Fibroblast of skin of scalp (primary cell): ENCODE results near the gene VPS26A.
A peak's percentile ranks its signal among the peaks of the same experiment; 100 is the strongest.
"Not testable (repeated sequence)": the region's sequence is repeated elsewhere in the genome, so short reads cannot be mapped to it uniquely, and the experiment has no call there.

Experiments used
- DNase-seq: peaks from one replicate; pipeline ENCODE4 v3.0.0-alpha.2; 2013

The VPS26A gene

DNA sequence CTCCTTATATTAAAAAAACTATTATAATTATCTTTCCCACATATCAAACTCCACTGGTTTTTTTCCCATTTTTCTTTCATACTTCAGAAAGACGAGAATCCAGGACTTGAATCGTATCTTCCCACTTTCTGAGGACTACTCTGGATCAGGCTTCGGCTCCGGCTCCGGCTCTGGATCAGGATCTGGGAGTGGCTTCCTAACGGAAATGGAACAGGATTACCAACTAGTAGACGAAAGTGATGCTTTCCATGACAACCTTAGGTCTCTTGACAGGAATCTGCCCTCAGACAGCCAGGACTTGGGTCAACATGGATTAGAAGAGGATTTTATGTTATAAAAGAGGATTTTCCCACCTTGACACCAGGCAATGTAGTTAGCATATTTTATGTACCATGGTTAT, 20.2 kb upstream of the VPS26A start:
- DNase-seq, result no peak

- no peak for DNase-seq
Measured at GRCh38 chr10:69104994-69105790, 18.8 kb upstream of the VPS26A start.

DNA sequence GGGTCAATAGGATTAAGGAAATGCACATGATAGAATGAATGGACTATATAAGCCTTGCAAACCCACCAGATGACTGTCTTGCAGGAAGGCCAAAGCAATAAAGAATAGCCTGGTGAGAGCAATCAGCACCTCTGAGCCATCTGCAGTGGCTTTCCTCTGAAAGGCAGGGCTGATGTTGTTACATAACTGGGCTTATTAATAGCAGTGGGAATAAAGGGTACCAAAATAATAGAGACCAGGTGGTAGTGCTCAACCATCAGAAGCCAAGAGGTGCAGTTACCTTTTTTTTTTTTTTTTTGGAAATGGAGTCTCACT, 16.8 kb upstream of the VPS26A start:
- DNase-seq, result no peak

- no peak for DNase-seq
Measured at GRCh38 chr10:69107699-69108098, 16.3 kb upstream of the VPS26A start.

DNA sequence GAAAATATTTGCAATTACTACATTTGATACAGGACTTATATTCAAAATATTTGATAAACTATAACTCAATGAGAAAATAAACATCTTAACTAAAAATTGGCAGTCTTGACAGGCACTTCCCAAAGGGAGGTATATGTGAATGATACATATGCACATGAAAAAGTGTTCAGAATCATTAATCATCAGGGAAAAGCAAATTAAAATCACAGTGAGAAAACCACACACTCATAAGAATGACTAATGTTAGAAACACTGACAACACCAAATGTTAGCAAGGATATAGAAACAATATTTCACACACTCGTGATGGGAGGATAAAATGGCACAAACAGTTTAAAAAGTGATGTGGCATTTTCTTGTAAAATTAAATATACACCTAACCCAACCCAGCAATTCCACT, 4.1 kb upstream of the VPS26A start:
- peak; percentile 6 for DNase-seq

DNA sequence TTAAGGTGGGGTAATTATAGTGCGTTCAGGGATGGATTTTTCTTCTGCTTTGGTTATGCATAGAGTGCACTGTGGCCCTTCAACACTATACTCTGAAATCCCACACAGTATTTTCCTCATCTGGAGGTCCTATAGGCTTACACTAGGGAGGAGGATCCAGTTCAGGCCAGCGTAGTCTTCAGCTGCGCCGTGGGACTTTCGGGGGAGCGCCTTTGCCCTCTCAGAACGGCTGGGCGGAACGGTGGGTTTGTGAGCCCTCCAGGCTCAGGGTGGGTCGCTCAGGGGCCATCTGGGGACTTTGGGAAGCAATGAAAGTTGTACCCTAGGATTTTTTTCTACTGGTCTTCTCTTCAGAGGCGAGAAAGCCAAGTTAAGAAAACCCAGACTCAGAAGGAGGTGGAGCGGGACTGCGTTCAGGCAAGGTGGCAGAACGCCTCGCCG, 652 bp upstream of the VPS26A start:
- DNase-seq, result peak; percentile 75

GRCh38 chr10:69124563-69125268, 738 bp downstream of the VPS26A start:
- peak; percentile 53 for DNase-seq

DNA sequence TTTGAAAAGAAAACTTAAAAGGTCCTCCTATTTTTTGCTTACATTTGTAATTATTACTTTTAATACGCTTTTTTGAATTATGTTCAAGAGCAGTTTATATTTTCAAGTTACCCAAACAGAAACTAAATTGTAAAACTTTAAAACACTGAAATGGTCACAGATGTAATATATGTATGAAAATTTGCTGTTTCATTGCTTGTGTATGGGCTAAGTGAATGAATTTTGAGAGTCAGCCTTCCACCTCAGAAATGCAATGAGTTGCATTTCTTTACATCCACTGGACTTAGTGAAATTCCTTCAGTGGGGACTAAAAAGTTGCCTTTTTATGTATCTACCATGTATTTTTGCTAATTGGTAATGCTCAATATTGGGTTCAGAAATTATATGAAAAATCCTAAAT, 1.6 kb downstream of the VPS26A start:
- no peak for DNase-seq

DNA sequence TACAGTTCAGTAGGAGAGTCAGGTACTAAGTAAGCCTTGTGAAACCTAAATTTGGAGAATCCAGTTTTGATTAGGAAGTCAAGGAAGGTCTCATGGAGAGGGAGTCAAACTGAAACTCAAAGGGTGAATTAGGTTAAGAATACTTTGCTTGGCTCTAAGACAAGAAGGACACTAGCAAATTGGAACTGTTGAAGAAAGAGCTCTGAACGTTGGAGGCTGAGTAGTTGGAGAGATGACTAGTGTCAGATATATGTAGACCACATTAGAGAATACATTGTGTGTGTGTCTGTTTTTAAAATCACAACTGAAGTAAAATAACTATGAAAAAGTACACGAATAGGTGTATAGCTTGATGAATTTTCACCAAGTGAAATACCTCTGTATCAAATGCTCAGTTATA, 6.3 kb downstream of the VPS26A start:
- no peak for DNase-seq

DNA sequence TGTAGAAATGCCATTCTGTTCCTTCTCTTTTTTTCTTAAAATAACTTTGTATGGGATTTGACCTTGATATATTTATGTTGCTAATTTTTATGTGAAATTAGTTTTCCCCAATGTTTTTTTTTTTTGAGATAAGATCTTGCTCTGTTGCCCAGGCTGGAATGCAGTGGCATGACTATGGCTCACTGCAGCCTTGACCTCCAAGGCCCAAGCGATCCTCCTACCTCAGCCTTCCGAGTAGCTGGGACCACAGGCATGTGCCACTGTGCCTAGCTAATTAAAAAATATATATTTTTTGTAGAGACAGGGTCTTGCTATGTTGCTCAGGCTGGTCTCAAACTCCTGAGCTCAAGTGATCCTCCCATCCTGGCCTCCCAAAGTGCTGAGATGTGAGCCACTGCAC, 16.0 kb downstream of the VPS26A start:
- no peak for DNase-seq

DNA sequence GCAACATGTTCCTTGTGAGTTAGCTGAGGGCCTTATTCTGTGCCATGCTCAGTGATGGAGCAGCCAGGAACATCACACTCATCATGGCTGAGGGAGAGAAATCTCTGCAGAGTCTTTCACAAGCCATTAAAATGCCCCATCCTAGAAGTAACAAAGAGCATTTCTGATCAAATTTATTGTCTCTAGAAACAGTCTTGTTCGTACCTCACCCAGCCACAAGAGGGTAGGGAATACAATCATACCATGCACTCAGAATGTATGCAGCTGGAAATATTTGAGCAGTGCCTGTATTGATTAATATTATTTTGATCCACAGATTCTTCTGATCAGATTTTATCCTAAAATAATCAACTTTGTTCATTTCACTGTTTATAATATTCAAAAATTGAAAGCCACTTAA, 17.3 kb downstream of the VPS26A start:
- DNase-seq, result no peak

DNA sequence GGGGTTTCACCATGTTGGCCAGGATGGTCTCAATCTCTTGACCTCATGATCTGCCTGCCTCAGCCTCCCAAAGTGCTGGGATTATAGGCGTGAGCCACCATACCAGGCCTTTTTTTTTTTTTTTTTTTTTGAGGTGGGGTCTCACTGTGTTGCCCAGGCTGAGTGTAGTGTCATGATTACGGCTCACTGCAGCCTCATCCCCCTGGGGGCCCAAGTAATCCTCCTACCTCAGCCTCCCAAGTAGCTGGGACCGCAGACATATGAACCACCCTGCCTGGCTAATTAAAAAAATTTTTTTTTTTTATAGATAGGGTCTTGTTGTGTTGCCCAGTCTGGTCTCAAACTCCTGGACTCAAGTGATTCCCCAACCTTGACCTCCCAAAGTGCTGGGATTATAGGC, 18.1 kb downstream of the VPS26A start:
- not testable (repeated sequence) for DNase-seq

DNA sequence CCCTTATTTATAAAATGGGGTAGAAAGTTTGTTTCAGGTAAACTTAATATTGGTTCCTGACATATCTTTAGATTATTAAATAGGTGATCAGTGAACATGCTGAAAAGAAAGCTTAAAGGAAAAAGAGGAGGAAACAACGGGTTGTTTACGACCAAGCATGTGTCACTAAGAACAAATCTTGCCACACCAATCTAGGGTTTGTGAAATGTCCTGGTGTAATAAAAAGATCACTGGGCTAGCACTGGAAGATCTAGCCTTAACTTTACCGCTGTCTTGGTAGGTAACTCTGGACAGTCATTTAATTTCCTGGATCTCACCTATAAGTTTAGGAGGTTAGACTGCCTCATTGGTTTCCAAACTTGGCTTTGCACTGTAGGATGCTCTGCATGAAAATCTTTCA, 19.0 kb downstream of the VPS26A start:
- DNase-seq, result no peak

GRCh38 chr10:69145329-69145728, 21.4 kb downstream of the VPS26A start:
- DNase-seq, result no peak

DNA sequence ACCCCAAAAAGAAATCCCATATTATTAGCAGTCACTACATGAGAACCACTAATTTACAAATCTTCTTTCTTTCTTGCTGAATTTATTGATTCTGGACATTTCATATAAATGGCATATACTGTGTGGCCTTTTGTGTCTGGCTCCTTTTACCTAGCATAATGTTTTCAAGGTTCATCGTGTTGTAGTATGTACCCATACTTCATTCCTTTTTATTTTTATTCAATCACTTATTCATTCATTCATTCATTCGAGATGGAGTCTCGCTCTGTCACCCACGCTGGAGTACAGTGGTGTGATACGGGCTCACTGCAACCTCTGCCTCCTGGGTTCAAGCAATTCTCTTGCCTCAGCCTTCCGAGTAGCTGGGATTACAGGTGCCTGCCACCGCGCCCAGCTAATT, 21.9 kb downstream of the VPS26A start:
- DNase-seq, result no peak

DNA sequence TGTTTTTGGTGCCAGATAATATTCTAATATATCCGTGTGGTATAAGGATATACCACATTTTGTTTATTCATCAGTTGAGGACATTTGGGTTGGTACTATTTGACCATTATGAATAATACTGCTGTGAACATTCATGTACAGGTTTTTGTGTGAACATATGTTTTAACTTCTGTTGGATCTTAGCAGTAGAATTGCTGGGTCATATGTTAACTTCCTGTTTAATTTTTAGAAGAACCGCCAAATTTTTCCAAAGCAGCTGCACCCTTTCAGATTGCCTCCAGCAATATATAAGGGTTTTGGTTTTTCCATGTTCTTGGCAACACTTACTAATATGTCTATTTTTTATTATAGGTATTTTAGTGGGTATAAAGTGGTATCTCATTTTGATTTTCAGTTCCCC, 22.8 kb downstream of the VPS26A start:
- no peak for DNase-seq

GRCh38 chr10:69151984-69152383, 28.0 kb downstream of the VPS26A start:
- DNase-seq, result no peak

- no peak for DNase-seq
Measured at GRCh38 chr10:69153227-69153626, 29.2 kb downstream of the VPS26A start.

- peak; percentile 51 for DNase-seq
Measured at GRCh38 chr10:69160809-69161241, 36.8 kb downstream of the VPS26A start.

GRCh38 chr10:69168493-69168892, 44.5 kb downstream of the VPS26A start:
- no peak for DNase-seq

DNA sequence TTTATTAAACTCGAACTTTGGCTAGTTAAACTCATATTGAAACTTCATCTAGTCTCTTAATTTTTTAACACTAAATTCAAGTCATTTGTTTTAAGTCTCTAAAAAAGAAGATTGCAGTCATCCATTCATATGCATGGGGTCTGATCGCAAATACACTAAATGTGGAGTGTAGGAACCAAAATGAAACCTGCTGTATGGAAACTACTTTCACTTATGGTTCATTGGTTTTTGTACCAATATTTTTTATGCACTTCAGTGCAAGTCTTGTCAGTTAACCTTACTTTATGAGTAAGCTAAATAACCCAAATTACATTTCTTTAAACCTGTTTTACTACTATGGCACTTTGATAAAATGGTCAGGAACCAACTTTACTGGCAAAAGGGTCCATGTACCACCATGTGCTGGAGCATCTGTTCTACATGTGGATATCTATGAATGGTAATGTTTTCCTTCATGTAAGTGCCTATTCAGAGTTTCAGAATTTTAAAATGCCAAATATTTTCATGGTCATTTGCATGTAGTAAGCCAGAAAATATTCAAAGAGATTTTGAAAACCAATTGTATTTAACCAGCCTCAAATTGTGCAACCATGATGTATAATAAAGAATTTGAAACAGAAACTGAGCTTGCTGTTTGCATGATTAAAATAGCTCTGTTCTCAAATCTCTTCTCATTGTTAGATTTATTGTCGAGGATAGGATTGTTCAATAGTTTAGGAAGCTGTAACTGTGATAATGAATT, 48.4 kb downstream of the VPS26A start:
- no peak for DNase-seq

GRCh38 chr10:69175326-69175725, 51.3 kb downstream of the VPS26A start:
- not testable (repeated sequence) for DNase-seq

- no peak for DNase-seq
Measured at GRCh38 chr10:69176823-69177222, 52.8 kb downstream of the VPS26A start.
